ENCODE data around the gene HMOX2.
A peak's percentile ranks its signal among the peaks of the same experiment; 100 is the strongest.

Gene HMOX2

DNA sequence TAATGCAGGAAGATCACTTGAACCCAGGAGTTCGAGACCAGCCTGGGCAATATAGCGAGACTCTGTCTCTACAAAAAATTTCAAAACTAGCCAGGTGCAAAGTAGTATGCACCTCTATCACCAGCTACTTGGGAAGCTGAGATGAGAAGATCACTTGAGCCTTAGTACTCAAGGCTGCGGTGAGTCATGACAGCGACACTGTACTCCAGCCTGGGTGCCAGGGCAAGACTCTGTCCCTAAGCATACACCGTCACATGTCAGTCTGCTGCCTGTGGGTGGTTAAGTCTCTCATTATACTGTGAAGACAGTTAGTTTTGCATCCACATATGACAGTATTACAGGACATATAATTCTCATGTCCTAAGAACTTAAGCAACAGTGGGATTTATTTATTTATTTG, 23.5 kb upstream of the HMOX2 start:
- TF ChIP-seq, protein P1, sequence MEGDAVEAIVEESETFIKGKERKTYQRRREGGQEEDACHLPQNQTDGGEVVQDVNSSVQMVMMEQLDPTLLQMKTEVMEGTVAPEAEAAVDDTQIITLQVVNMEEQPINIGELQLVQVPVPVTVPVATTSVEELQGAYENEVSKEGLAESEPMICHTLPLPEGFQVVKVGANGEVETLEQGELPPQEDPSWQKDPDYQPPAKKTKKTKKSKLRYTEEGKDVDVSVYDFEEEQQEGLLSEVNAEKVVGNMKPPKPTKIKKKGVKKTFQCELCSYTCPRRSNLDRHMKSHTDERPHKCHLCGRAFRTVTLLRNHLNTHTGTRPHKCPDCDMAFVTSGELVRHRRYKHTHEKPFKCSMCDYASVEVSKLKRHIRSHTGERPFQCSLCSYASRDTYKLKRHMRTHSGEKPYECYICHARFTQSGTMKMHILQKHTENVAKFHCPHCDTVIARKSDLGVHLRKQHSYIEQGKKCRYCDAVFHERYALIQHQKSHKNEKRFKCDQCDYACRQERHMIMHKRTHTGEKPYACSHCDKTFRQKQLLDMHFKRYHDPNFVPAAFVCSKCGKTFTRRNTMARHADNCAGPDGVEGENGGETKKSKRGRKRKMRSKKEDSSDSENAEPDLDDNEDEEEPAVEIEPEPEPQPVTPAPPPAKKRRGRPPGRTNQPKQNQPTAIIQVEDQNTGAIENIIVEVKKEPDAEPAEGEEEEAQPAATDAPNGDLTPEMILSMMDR (IDR thresholded peaks at IDR 0.05), result no peak
- TF ChIP-seq ZFX (IDR thresholded peaks at IDR 0.05; ENCODE audit: borderline replicate concordance), result no peak
- no peak overlapping the region for H3K27ac ChIP-seq

GRCh38 chr16:4454623-4455022, 21.6 kb upstream of the HMOX2 start:
- H3K27ac ChIP-seq, result no peak overlapping the region
- TF ChIP-seq, protein P1 (IDR thresholded peaks at IDR 0.05), result no peak
- no peak for TF ChIP-seq ZFX (IDR thresholded peaks at IDR 0.05; ENCODE audit: borderline replicate concordance)

GRCh38 chr16:4455081-4455480, 21.1 kb upstream of the HMOX2 start:
- no peak overlapping the region for H3K27ac ChIP-seq
- no peak for TF ChIP-seq ZFX (IDR thresholded peaks at IDR 0.05; ENCODE audit: borderline replicate concordance)
- TF ChIP-seq, protein P1 (IDR thresholded peaks at IDR 0.05), result no peak

DNA sequence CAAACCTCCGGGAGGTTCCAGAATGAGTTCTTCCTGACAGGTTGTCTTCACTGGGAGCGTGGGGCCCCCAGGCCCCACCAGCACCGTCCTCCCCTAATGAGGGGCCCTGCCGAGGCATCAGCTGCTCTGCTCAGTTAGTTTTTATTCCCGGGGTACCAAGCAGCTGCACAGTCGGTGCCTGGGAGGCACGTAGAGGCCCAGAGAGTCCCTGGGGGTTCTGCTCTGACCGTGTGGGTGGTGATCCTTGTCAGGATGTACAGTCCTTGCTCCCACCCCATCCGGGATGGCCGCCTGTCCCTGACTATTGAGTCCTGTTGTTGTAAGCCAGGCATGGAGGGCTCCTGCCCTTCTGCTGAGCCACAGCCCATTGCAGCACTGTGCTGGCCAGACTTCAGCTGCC, 20.2 kb upstream of the HMOX2 start:
- TF ChIP-seq, protein P1 (IDR thresholded peaks at IDR 0.05), result no peak
- no peak for TF ChIP-seq ZFX (IDR thresholded peaks at IDR 0.05; ENCODE audit: borderline replicate concordance)
- H3K27ac ChIP-seq, result no peak overlapping the region

- no peak for TF ChIP-seq ZFX (IDR thresholded peaks at IDR 0.05; ENCODE audit: borderline replicate concordance)
- TF ChIP-seq, protein P1 (IDR thresholded peaks at IDR 0.05), result no peak
These were observed 15.3 kb upstream of the HMOX2 start for GRCh38 chr16:4460936-4461249.

GRCh38 chr16:4461250-4462085, 14.7 kb upstream of the HMOX2 start:
- TF ChIP-seq, protein P1 (IDR thresholded peaks at IDR 0.05), result no peak
- no peak for TF ChIP-seq ZFX (IDR thresholded peaks at IDR 0.05; ENCODE audit: borderline replicate concordance)
- H3K27ac ChIP-seq, result 0 out of 2 replicates have a peak overlapping the region, but pooled peaks have one; percentile 18

More at GRCh38 chr16:4460936-4461249, 15.3 kb upstream of the HMOX2 start:
- H3K27ac ChIP-seq, result no peak overlapping the region

DNA sequence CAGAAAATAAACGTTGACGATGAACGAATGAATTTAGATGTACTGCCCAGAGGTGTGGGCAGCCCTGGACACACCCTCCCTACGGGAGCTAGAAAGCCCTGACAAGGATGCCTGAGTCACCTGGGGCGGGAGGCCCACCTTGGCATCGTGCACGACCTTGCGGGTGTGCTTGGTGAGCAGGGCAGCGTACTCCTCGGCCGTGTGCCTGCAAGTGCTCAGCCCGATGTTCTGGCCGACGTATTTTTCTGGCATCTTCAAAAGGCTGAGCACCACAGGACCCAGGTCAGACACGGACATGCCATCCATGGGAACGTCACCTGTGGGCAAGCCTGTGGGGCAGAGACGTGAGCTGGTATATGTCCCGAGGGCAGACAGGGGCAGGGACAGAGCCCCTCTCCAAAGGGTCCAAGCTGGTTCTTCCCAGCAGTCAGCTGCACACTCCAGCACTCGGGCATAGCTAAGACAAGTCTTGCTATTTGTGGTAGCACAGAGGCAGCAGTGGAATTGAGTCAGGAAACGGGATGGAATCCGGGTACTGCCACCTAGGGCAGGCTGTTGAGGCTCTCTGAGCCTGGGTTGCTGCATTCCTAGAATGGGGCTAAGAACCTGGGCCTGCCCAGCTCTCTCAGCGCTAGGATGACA, 12.6 kb upstream of the HMOX2 start:
- TF ChIP-seq, protein P1 (IDR thresholded peaks at IDR 0.05), result no peak
- no peak for TF ChIP-seq ZFX (IDR thresholded peaks at IDR 0.05; ENCODE audit: borderline replicate concordance)
- H3K27ac ChIP-seq, result 0 out of 2 replicates have a peak overlapping the region, but pooled peaks have one; percentile 18
